Caco-2 (cell line): Measurements from ENCODE around the gene ATAD3A. TPM values are rescaled to one million over a fixed set of nuclear protein-coding genes. Genes with fewer than 3 reads are reported as not detected.

Source experiments
- BruUV-seq: library from RNA; stranded (reverse); fragments of 400-500 nt; replicated peaks from 2 replicates; lab custom pipeline; 2021; lab: Mats Ljungman, UMichigan
- CTCF ChIA-PET: fragments of 300-600 bp; sonication (Branson Sonifier 250); formaldehyde crosslinking; loops from one replicate; lab custom pipeline; 2022; ENCODE audit warnings: antibody characterized with exemption; lab: Charles Lee
- POLR2A ChIA-PET: fragments of 300-600 bp; sonication (Branson Sonifier 250); formaldehyde crosslinking; loops from one replicate; lab custom pipeline; 2022; ENCODE audit warnings: antibody characterized with exemption; lab: Charles Lee
- DNase-seq, 2 experiments: peaks; one replicate each; pipeline versions ENCODE4 v3.0.0 to v3.0.0-alpha.2; 2020 to 2022
- H3K27me3 ChIP-seq: replicated peaks from 2 replicates; pipeline ENCODE4 v1.6.0; 2011; ENCODE audit warnings: low read length; ENCODE audit not compliant: control insufficient read depth, insufficient read depth
- H3K36me3 ChIP-seq: 2 replicates; pipeline ENCODE4 v1.5.1; 2011; ENCODE audit warnings: low read length; ENCODE audit not compliant: control insufficient read depth, insufficient read depth
- H3K4me1 ChIP-seq: fragments of 250-450 bp; sonication (Bioruptor Pico); 2 replicates; pipeline ENCODE4 v1.5.1; 2020; ENCODE audit warnings: mild to moderate bottlenecking
- H3K4me3 ChIP-seq: 2 replicates; pipeline ENCODE4 v1.5.1; 2011; ENCODE audit warnings: low read depth, mild to moderate bottlenecking, control low read depth, low read length
- H3K9me3 ChIP-seq: fragments of 250-450 bp; sonication (Bioruptor Pico); 2 replicates; pipeline ENCODE4 v1.5.1; 2020; ENCODE audit warnings: mild to moderate bottlenecking, moderate library complexity
- H3K27ac Mint-ChIP-seq: one replicate; pipeline ENCODE4 v1.8.0; 2022; ENCODE audit warnings: mixed read lengths; ENCODE audit not compliant: unreplicated experiment
- H3K27me3 Mint-ChIP-seq: one replicate; pipeline ENCODE4 v1.8.0; 2022; ENCODE audit warnings: mixed read lengths; ENCODE audit not compliant: insufficient read depth, unreplicated experiment
- H3K36me3 Mint-ChIP-seq: one replicate; pipeline ENCODE4 v1.8.0; 2022; ENCODE audit warnings: mild to moderate bottlenecking, mixed read lengths; ENCODE audit not compliant: insufficient read depth, unreplicated experiment
- H3K4me1 Mint-ChIP-seq: one replicate; pipeline ENCODE4 v1.8.0; 2022; ENCODE audit warnings: low read depth, mixed read lengths; ENCODE audit not compliant: unreplicated experiment
- H3K4me3 Mint-ChIP-seq: one replicate; pipeline ENCODE4 v1.8.0; 2022; ENCODE audit warnings: mild to moderate bottlenecking, moderate library complexity, mixed read lengths; ENCODE audit not compliant: unreplicated experiment
- H3K9me3 Mint-ChIP-seq: one replicate; pipeline ENCODE4 v1.8.0; 2022; ENCODE audit warnings: mixed read lengths; ENCODE audit not compliant: unreplicated experiment
- intact Hi-C: fragments of 100-400 bp; cut with micrococcal nuclease; formaldehyde crosslinking; loops from one replicate; pipeline ENCODE4 v1.10.0; 2022; ENCODE audit not compliant: unreplicated experiment
- total RNA-seq: library from RNA; stranded (reverse); gene quantifications from 2 replicates; pipeline ENCODE4 v1.2.3, GENCODE V29; 2022
- TF ChIP-seq, protein P1 (sequence below), 2 experiments: fragments of 200-600 bp in 1 of 2; IDR thresholded peaks; 1 replicate in 1 of 2; 2 replicates in 1 of 2; pipeline versions ENCODE4 v1.5.1 to v1.8.0; 2011 to 2022; ENCODE audit warnings: antibody characterized with exemption in 1 of 2, control low read depth in 1 of 2, inconsistent platforms in 1 of 2, low read depth in 1 of 2, low read length in 1 of 2, mild to moderate bottlenecking in 1 of 2, moderate library complexity in 1 of 2; ENCODE audit not compliant: insufficient read depth in 1 of 2, severe bottlenecking in 1 of 2, unreplicated experiment in 1 of 2

ATAD3A gene
- total RNA-seq, 1 experiment from 2014 or later: 58.6 TPM

GRCh38 chr1:1564268-1564667 lies 52.3 kb downstream of the ATAD3A start:
- POLR2A ChIA-PET: no interaction called here
- no peaks in the 10 kb centered on the region for H3K4me1 Mint-ChIP-seq

DNA sequence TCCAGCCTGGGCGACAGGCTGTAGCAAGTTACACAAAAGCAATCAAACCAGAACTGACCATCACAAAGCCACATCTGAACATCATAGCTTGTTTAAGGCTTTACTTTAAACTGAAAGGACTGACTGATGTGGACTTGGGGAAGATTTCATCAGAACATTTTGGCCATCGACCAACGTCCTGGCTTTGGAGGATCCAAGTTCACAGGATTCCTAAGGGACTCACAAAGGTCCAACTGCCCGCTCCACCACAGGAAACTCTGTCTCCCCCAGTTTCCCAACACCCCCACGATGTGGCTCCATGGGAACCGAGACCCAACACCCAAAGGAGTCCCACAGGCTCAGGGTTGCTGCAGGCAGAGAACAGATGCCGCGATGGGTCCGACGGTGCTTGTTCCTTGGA lies 53.4 kb downstream of the ATAD3A start:
- H3K4me1 ChIP-seq: no peaks in the 10 kb centered on the region
- no peaks in the 10 kb centered on the region for H3K27me3 ChIP-seq
- POLR2A ChIA-PET: no interaction called here
- Mint-ChIP-seq H3K4me3 (no peak overlapping the region), H3K4me1 (no peaks in the 10 kb centered on the region), H3K9me3 (no peaks in the 10 kb centered on the region), H3K27ac (no peak overlapping the region), H3K36me3 (peaks cover 67% of the 10 kb centered on the region), H3K27me3 (no peaks in the 10 kb centered on the region)
- intact Hi-C loops: no loop called here
- CTCF ChIA-PET: no interaction called here
- no peaks in the 10 kb centered on the region for H3K36me3 ChIP-seq
- no peak for DNase-seq
- no TSS peak for BruUV-seq
- no peaks in the 10 kb centered on the region for H3K9me3 ChIP-seq
- TF ChIP-seq, protein P1, sequence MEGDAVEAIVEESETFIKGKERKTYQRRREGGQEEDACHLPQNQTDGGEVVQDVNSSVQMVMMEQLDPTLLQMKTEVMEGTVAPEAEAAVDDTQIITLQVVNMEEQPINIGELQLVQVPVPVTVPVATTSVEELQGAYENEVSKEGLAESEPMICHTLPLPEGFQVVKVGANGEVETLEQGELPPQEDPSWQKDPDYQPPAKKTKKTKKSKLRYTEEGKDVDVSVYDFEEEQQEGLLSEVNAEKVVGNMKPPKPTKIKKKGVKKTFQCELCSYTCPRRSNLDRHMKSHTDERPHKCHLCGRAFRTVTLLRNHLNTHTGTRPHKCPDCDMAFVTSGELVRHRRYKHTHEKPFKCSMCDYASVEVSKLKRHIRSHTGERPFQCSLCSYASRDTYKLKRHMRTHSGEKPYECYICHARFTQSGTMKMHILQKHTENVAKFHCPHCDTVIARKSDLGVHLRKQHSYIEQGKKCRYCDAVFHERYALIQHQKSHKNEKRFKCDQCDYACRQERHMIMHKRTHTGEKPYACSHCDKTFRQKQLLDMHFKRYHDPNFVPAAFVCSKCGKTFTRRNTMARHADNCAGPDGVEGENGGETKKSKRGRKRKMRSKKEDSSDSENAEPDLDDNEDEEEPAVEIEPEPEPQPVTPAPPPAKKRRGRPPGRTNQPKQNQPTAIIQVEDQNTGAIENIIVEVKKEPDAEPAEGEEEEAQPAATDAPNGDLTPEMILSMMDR (IDR thresholded peaks at IDR 0.05; ENCODE audit: insufficient read depth in 1 of 2, low read depth in 1 of 2, low read length in 1 of 2, severe bottlenecking in 1 of 2, unreplicated experiment in 1 of 2): no peak
- no peak overlapping the region for H3K4me3 ChIP-seq

More at GRCh38 chr1:1564268-1564667, 52.3 kb downstream of the ATAD3A start:
- Mint-ChIP-seq H3K36me3 (peaks cover 64% of the 10 kb centered on the region), H3K4me3 (no peak overlapping the region), H3K27ac (no peak overlapping the region), H3K27me3 (no peaks in the 10 kb centered on the region), H3K9me3 (no peaks in the 10 kb centered on the region)
- Histone ChIP-seq H3K4me1 (no peaks in the 10 kb centered on the region), H3K36me3 (no peaks in the 10 kb centered on the region), H3K27me3 (no peaks in the 10 kb centered on the region), H3K4me3 (no peak overlapping the region), H3K9me3 (no peaks in the 10 kb centered on the region)
- no peak for DNase-seq
- BruUV-seq: no TSS peak
- TF ChIP-seq, protein P1 (IDR thresholded peaks at IDR 0.05; ENCODE audit: insufficient read depth in 1 of 2, low read depth in 1 of 2, low read length in 1 of 2, severe bottlenecking in 1 of 2, unreplicated experiment in 1 of 2): no peak
- CTCF ChIA-PET: no interaction called here
- intact Hi-C loops: no loop called here

GRCh38 chr1:1567152-1567875 lies 55.4 kb downstream of the ATAD3A start:
- H3K4me1 ChIP-seq: no peaks in the 10 kb centered on the region

More at GRCh38 chr1:1567152-1567875, 55.4 kb downstream of the ATAD3A start:
- Mint-ChIP-seq H3K4me3 (no peak overlapping the region), H3K27me3 (no peaks in the 10 kb centered on the region), H3K9me3 (no peaks in the 10 kb centered on the region), H3K27ac (no peak overlapping the region), H3K4me1 (no peaks in the 10 kb centered on the region), H3K36me3 (peaks cover 68% of the 10 kb centered on the region)
- ChIA-PET CTCF (no interaction called here), POLR2A (interaction anchor here (0.6 kb wide), 1 partner anchor 63 kb away, joined by 4 read pairs; no protein-coding TSS in a partner anchor)
- TF ChIP-seq, protein P1 (IDR thresholded peaks at IDR 0.05; ENCODE audit: insufficient read depth in 1 of 2, low read depth in 1 of 2, low read length in 1 of 2, severe bottlenecking in 1 of 2, unreplicated experiment in 1 of 2): no peak
- intact Hi-C loops: no loop called here
- H3K36me3 ChIP-seq: no peaks in the 10 kb centered on the region
- H3K9me3 ChIP-seq: no peaks in the 10 kb centered on the region
- H3K27me3 ChIP-seq: no peaks in the 10 kb centered on the region
- H3K4me3 ChIP-seq: no peak overlapping the region
- DNase-seq: no peak
- BruUV-seq: no TSS peak
